GM19328 (cell line): Measurements from ENCODE around the gene SCAANT1.
A peak's percentile ranks its signal among the peaks of the same experiment; 100 is the strongest.

Experiments used
- ATAC-seq: cut with Tn5 transposase; IDR thresholded peaks from one replicate; pipeline ENCODE4 v1.9.1; 2021; ENCODE audit warnings: mild to moderate bottlenecking, moderate library complexity; ENCODE audit not compliant: unreplicated experiment

The SCAANT1 gene

DNA sequence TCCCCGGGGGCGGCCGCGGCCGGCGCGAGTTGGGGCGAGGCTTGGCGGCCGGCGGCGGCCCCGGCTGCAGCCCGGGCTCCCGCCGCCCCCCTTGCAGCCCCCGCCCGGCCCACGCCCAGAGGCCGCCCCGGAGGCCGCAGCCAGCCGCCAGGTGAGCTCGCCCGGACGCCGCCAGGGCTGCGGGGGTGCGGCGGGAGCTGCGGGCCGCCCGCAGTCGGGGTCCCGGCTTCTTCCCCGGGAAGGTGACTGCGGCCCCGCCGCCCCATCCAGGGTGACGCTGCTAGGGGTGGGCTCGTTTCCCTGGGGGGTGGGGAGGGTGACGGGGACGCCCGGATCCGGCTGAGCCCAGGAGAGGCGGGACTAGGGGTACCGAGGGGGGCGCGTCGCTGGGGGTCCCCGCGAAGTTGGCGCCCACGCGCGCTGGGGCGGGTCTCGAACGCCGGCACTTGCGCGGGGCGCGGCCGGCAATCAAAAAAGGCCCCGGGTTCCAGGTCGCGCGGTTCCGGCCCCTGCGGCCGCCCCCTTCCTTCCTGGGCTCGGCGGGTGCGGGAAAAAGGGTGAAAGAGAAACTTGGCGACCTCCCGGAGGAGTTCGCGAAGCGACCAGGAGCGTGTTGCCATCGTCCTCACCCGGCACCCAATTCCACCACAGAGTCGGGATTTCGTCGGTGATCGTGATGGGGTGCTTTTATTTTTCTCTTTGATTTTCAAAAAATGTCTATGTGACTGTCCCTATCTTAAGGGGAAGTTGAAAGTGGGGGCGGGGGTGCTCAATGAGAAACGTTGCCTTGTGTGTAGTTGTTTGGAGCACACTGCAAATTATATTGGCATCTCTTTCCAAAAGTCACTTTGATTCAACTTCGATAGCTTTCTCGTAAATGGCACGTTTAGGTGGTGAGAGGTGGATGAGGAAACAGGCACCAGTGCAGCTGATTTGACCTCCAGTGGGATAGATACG, 47.9 kb downstream of the SCAANT1 start:
- ATAC-seq = peak; percentile 43

DNA sequence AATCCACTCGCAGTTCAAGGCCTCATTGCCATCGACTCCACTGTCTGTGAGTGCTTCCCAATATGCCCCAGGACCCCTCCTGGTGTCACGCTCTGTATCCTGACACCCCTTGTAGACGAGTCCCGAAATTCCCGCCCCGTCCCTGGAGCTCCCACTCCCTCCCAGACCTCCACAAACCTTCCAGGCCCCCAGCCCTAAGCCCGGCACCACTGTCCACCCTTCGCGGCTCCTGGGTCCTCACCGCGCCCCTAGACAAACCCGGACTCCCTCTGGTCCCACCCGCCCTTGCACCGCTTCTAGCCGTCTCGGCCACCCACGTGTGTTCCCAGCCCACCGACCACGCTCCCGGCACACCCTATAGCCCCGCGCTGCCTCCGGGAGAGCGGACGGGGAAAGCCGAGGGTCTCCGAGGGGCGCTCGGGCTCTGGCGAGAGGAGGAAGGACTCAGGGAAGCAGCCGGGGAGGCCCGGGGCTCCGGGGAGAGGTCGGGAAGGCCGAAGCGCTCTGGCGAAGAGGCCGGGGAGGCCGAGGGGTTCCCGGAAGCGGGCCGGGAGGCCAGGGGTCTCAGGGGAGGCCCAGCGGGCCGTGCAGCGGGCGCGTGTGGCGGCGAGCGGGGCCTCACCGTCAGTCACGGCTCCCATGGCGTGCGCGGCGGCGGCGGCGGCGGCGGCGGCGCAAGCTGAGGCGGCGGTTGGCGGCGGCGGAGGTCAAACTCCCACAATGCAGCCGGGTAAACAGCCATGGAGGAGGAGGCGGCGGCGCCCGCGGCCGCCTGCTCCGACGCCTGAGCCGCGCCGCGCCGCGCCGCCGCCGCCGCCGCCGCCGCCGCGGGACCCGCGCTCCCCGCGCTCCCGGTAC, 48.8 kb downstream of the SCAANT1 start, which contains the start of the genes ATXN7 and THOC7:
ATXN7 (plus strand) TSS at position 718 of the 858 bp plus-strand sequence. CDS start 48,732 bp downstream, outside the sequence.
THOC7 (minus strand) TSS at position 656 of the 858 bp plus-strand sequence; CDS start at position 641, 15 bp downstream.
- ATAC-seq = peak; percentile 71

GRCh38 chr3:63862804-63863149, 49.4 kb downstream of the SCAANT1 start:
- ATAC-seq = no peak
